AG04449 (cell line): ENCODE results near the gene NSL1.

ENCODE experiments used
- CTCF ChIA-PET: fragments of 350-600 bp; formaldehyde crosslinking; extraction: SDS; loops from one replicate; lab custom pipeline; 2021; ENCODE audit warnings: antibody characterized with exemption; lab: Yijun Ruan, JAX
- POLR2A ChIA-PET: fragments of 400-600, 350-600 bp; formaldehyde crosslinking; extraction: SDS; loops from one replicate; lab custom pipeline; 2020; ENCODE audit warnings: antibody characterized with exemption, inconsistent platforms; lab: Yijun Ruan, JAX
- DNase-seq: peaks from one replicate; pipeline ENCODE4 v3.0.0-alpha.2; 2010; ENCODE audit warnings: low read depth, low spot score
- H3K4me3 ChIP-seq: 2 replicates; pipeline ENCODE4 v1.5.1; 2011; ENCODE audit warnings: low read depth, mild to moderate bottlenecking, control low read depth, low read length
- TF ChIP-seq, protein P1 (sequence below): IDR thresholded peaks from one replicate; pipeline ENCODE4 v1.5.1; 2011; ENCODE audit warnings: mild to moderate bottlenecking, moderate library complexity, low read length, control low read depth, inconsistent platforms; ENCODE audit not compliant: insufficient read depth; ENCODE audit errors: missing control alignments

NSL1 gene

DNA sequence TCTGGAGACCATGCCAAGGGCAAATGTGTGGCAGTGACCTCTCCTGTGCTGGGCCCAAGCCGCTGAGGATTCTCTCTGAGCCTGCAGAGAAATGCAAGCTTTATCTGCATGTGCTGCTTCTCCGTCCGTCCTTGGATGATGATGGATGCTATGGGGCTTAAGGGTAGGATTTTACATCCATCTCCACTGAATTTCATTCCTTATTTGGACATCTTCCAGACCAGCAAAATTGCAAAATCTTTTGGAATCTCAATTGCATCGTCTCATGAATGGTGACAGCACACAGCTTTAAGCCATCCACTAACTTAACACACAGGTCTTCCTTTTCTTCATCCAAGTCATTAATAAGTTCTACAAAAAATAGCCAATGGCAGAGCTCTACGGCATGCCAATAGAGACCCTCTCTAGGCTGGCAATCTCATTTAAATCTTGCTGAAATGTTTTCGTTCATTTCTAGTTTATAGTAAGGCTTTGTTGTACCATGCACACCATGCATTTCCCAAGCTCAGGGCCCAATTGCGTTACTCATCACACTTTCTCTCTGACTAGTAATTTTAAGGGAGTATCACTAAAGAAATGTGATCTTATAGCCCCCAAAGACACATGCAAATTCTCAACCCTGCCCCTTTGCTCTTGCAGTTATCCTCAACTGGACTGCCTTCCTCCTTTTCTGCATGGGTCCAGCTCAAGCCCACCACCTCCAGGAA lies 103.1 kb downstream of the NSL1 start:
- no peak overlapping the region for H3K4me3 ChIP-seq
- POLR2A ChIA-PET = no interaction called here
- CTCF ChIA-PET = interaction anchor here (1.0 to 2.3 kb wide), 3 partner anchors 10 to 30 kb away, joined by 3 to 10 read pairs (median 5); no protein-coding TSS in a partner anchor
- TF ChIP-seq, protein P1, sequence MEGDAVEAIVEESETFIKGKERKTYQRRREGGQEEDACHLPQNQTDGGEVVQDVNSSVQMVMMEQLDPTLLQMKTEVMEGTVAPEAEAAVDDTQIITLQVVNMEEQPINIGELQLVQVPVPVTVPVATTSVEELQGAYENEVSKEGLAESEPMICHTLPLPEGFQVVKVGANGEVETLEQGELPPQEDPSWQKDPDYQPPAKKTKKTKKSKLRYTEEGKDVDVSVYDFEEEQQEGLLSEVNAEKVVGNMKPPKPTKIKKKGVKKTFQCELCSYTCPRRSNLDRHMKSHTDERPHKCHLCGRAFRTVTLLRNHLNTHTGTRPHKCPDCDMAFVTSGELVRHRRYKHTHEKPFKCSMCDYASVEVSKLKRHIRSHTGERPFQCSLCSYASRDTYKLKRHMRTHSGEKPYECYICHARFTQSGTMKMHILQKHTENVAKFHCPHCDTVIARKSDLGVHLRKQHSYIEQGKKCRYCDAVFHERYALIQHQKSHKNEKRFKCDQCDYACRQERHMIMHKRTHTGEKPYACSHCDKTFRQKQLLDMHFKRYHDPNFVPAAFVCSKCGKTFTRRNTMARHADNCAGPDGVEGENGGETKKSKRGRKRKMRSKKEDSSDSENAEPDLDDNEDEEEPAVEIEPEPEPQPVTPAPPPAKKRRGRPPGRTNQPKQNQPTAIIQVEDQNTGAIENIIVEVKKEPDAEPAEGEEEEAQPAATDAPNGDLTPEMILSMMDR = no peak
- DNase-seq = no peak

DNA sequence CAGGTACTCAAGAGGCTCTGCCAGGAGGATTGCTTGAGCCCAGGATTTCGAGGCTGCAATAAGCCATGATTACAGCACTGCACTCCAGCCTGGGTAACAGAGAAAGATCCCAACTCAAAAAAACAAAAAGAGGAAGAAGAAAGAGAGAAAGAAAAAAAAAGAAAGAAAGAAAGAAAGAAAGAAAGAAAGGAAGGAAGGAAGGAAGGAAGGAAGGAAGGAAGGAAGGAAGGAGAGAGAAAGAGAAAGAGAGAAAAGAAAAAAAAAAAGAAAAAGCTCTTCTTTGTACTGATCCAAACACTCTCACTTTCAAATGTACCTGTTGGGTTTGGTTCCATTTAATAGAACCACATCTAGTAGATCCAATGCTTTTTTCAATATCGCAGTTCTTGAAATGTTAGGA lies 103.8 kb downstream of the NSL1 start:
- TF ChIP-seq, protein P1 = no peak
- ChIA-PET CTCF (interaction anchor here (1.5 kb wide), 1 partner anchor 10 kb away, joined by 5 read pairs; no protein-coding TSS in a partner anchor), POLR2A (no interaction called here)
- no peak for DNase-seq
- H3K4me3 ChIP-seq = no peak overlapping the region

DNA sequence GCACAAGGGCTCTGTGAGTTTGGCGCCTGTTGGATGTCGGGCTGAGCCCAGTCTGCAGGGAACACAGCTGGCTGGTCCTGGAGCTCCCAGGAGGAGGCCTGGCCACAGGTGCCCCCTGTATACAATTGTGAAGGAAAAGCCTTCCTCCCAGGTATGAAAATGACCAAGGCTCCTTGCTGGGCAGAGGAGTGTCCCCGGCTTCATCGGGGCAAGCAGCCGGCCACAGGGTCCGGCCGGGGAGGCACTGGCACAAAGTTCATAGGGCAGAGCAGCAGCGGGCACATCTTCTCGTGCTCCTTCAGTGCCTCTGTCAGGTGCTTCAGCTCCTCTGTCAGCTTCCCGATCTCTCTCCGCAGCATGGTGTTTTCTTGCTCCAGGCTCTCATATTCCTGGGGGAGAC lies 105.0 kb downstream of the NSL1 start:
- TF ChIP-seq, protein P1 = no peak
- DNase-seq = no peak
- CTCF ChIA-PET = interaction anchor here (1.2 kb wide), 1 partner anchor 63 kb away, joined by 3 read pairs; no protein-coding TSS in a partner anchor
- H3K4me3 ChIP-seq = no peak overlapping the region
- POLR2A ChIA-PET = no interaction called here

DNA sequence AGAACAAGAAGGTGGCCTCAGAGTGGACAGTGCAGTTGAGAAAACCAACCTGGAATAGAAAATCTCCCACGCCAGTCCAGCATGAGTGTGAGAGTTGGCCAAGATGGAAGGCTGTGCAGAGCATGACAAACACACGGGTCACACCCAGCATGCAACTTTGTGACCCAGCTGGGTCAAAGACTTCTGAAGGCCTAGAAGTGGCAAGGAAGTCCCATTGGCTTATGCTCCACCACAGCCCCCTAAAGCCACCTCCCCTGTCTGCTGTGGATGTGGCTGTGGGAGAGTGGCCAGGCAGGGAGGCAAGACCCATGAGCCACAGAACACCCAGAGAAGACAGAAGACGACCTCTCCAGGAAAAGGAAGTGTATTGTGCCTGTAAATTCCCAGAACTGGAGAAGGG lies 105.5 kb downstream of the NSL1 start:
- DNase-seq = no peak
- POLR2A ChIA-PET = no interaction called here
- TF ChIP-seq, protein P1 = no peak
- no peak overlapping the region for H3K4me3 ChIP-seq
- CTCF ChIA-PET = interaction anchor here (1.2 kb wide), 1 partner anchor 64 kb away, joined by 3 read pairs; no protein-coding TSS in a partner anchor

DNA sequence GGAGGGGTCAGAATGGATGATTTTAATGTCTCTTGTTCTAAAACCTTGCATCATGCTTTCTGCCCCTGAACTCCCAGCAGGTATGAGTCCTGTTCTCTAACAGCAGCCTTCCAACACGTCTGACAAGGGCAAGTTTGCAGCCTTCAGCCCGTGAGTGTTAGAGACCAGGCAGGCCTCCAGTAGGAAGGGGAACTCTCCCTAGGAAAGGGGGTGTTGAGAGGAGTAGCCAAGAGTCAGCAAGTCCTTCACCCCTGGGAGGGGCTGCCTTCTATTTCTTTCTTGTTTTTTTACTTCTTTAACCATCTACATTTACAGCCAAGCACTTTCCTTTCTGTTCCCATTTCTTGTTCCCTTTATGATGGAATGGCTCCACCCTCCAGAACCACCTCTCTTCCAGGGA lies 106.1 kb downstream of the NSL1 start:
- no peak overlapping the region for H3K4me3 ChIP-seq
- DNase-seq = no peak
- TF ChIP-seq, protein P1 = no peak
- CTCF ChIA-PET = interaction anchor here (2.4 kb wide), 1 partner anchor 20 kb away, joined by 9 read pairs; no protein-coding TSS in a partner anchor
- POLR2A ChIA-PET = no interaction called here

DNA sequence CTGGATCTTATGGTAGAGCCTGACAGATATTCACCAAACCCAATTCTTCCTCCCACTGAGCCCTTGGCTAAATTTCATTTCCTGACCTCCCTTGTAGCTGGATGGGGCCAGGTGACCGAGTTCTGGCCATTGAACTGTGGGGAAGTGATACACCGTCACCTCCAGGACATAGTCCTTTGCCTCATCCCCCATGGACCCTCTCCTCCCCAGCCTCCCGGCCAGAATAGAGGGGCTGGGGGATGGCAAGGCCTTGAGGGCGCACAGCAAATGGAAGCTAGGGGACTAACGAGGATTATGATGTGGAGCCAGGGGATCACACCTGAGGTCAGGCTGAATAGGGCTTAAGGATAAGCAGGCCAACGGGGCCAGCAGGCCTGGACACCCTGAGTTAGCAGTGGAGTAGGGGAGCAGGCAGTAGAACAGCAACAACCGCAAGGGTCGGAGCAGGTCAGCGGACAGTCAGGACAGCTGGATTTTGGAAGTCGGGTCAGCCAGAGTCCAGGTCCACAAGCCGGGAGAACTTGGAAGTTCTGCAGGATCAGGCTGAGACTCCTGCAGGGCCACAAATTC lies 107.0 kb downstream of the NSL1 start:
- no peak overlapping the region for H3K4me3 ChIP-seq
- ChIA-PET POLR2A (no interaction called here), CTCF (interaction anchor here (0.9 to 2.4 kb wide), 6 partner anchors 14 to 65 kb away, joined by 3 to 9 read pairs (median 4); no protein-coding TSS in a partner anchor)
- TF ChIP-seq, protein P1 = no peak
- no peak for DNase-seq
